Measurements from ENCODE around the gene PMEPA1. TPM values are rescaled to one million over a fixed set of nuclear protein-coding genes. Genes with fewer than 3 reads are reported as not detected.

Gene PMEPA1
- polyA plus RNA-seq, 4 donors: 4.0 to 12.7 (median 9.6) TPM

GRCh38 chr20:57717797-57718196, 8.0 kb upstream of the PMEPA1 start:
- 32 to 55% (median 43%) methylated on average over 11 of the region's 11 CpGs for WGBS, 3 donors
- H3K9me3 ChIP-seq (ENCODE audit: control insufficient read depth in 2 of 2, insufficient read depth in 1 of 2, low read depth in 1 of 2, low read length in 1 of 2): no peaks in the 10 kb centered on the region
- H3K36me3 ChIP-seq (ENCODE audit: control insufficient read depth in 3 of 3, insufficient read depth in 2 of 3, low read depth in 1 of 3, low read length in 3 of 3): no peaks in the 10 kb centered on the region
- no peak overlapping the region for H3K4me3 ChIP-seq (ENCODE audit: low read depth in 1 of 3, low read length in 3 of 3)
- H3K4me1 ChIP-seq (ENCODE audit: control insufficient read depth in 3 of 3, insufficient read depth in 2 of 3, low read depth in 1 of 3, low read length in 2 of 3): peaks cover 0 to 3% (median 0%) of the 10 kb centered on the region in 3 donors
- DNase-seq (no peak), FAIRE-seq (no peak)
- H3K27ac ChIP-seq (ENCODE audit: low read depth in 1 of 3, low read length in 2 of 3): no peak overlapping the region
- peaks cover 0 to 9% (median 0%) of the 10 kb centered on the region in 3 donors for H3K27me3 ChIP-seq (ENCODE audit: control insufficient read depth in 3 of 3, insufficient read depth in 3 of 3, low read length in 3 of 3)

- H3K9me3 ChIP-seq (ENCODE audit: control insufficient read depth in 2 of 2, insufficient read depth in 1 of 2, low read depth in 1 of 2, low read length in 1 of 2): no peaks in the 10 kb centered on the region
- no peaks in the 10 kb centered on the region for H3K36me3 ChIP-seq (ENCODE audit: control insufficient read depth in 3 of 3, insufficient read depth in 2 of 3, low read depth in 1 of 3, low read length in 3 of 3)
- DNase-seq: no peak
- H3K4me3 ChIP-seq (ENCODE audit: low read depth in 1 of 3, low read length in 3 of 3): no peak overlapping the region
- H3K4me1 ChIP-seq (ENCODE audit: control insufficient read depth in 3 of 3, insufficient read depth in 2 of 3, low read depth in 1 of 3, low read length in 2 of 3): peaks cover 0 to 3% (median 0%) of the 10 kb centered on the region in 3 donors
- peaks cover 0 to 7% (median 0%) of the 10 kb centered on the region in 3 donors for H3K27me3 ChIP-seq (ENCODE audit: control insufficient read depth in 3 of 3, insufficient read depth in 3 of 3, low read length in 3 of 3)
- H3K27ac ChIP-seq (ENCODE audit: low read depth in 1 of 3, low read length in 2 of 3): no peak overlapping the region
- FAIRE-seq: no peak
- WGBS, 3 donors: 70 to 85% (median 71%) methylated on average over 3 of the region's 3 CpGs
These were observed 7.1 kb upstream of the PMEPA1 start for GRCh38 chr20:57716901-57717300.

GRCh38 chr20:57716202-57716601, 6.4 kb upstream of the PMEPA1 start:
- Histone ChIP-seq H3K4me1 (ENCODE audit: control insufficient read depth in 3 of 3, insufficient read depth in 2 of 3, low read depth in 1 of 3, low read length in 2 of 3) (peaks cover 0 to 3% (median under 1%) of the 10 kb centered on the region in 3 donors), H3K27me3 (ENCODE audit: control insufficient read depth in 3 of 3, insufficient read depth in 3 of 3, low read length in 3 of 3) (peaks cover 0 to 3% (median 0%) of the 10 kb centered on the region in 3 donors), H3K36me3 (ENCODE audit: control insufficient read depth in 3 of 3, insufficient read depth in 2 of 3, low read depth in 1 of 3, low read length in 3 of 3) (no peaks in the 10 kb centered on the region), H3K9me3 (ENCODE audit: control insufficient read depth in 2 of 2, insufficient read depth in 1 of 2, low read depth in 1 of 2, low read length in 1 of 2) (no peaks in the 10 kb centered on the region), H3K4me3 (ENCODE audit: low read depth in 1 of 3, low read length in 3 of 3) (no peak overlapping the region), H3K27ac (ENCODE audit: low read depth in 1 of 3, low read length in 2 of 3) (no peak overlapping the region)
- 24 to 57% (median 35%) methylated on average over 3 of the region's 3 CpGs for WGBS, 3 donors
- FAIRE-seq (no peak), DNase-seq (no peak)

- Histone ChIP-seq H3K27ac (ENCODE audit: low read depth in 1 of 3, low read length in 2 of 3) (no peak overlapping the region), H3K27me3 (ENCODE audit: control insufficient read depth in 3 of 3, insufficient read depth in 3 of 3, low read length in 3 of 3) (no peaks in the 10 kb centered on the region), H3K9me3 (ENCODE audit: control insufficient read depth in 2 of 2, insufficient read depth in 1 of 2, low read depth in 1 of 2, low read length in 1 of 2) (no peaks in the 10 kb centered on the region), H3K36me3 (ENCODE audit: control insufficient read depth in 3 of 3, insufficient read depth in 2 of 3, low read depth in 1 of 3, low read length in 3 of 3) (no peaks in the 10 kb centered on the region), H3K4me3 (ENCODE audit: low read depth in 1 of 3, low read length in 3 of 3) (no peak overlapping the region), H3K4me1 (ENCODE audit: control insufficient read depth in 3 of 3, insufficient read depth in 2 of 3, low read depth in 1 of 3, low read length in 2 of 3) (peaks cover 0 to 8% (median 3%) of the 10 kb centered on the region in 3 donors)
- WGBS, 3 donors: 83 to 90% (median 85%) methylated on average over 15 of the region's 15 CpGs
- DNase-seq (no peak), FAIRE-seq (no peak)
These were observed 5.6 kb upstream of the PMEPA1 start for GRCh38 chr20:57715268-57715904.

GRCh38 chr20:57714409-57715267, 4.8 kb upstream of the PMEPA1 start:
- Histone ChIP-seq H3K27me3 (ENCODE audit: control insufficient read depth in 3 of 3, insufficient read depth in 3 of 3, low read length in 3 of 3) (no peaks in the 10 kb centered on the region), H3K27ac (ENCODE audit: low read depth in 1 of 3, low read length in 2 of 3) (no peak overlapping the region), H3K4me1 (ENCODE audit: control insufficient read depth in 3 of 3, insufficient read depth in 2 of 3, low read depth in 1 of 3, low read length in 2 of 3) (peaks cover 0 to 8% (median 3%) of the 10 kb centered on the region in 3 donors), H3K9me3 (ENCODE audit: control insufficient read depth in 2 of 2, insufficient read depth in 1 of 2, low read depth in 1 of 2, low read length in 1 of 2) (no peaks in the 10 kb centered on the region), H3K36me3 (ENCODE audit: control insufficient read depth in 3 of 3, insufficient read depth in 2 of 3, low read depth in 1 of 3, low read length in 3 of 3) (no peaks in the 10 kb centered on the region), H3K4me3 (ENCODE audit: low read depth in 1 of 3, low read length in 3 of 3) (no peak overlapping the region)
- WGBS, 3 donors: 89 to 92% (median 90%) methylated on average over 23 of the region's 23 CpGs
- FAIRE-seq (no peak), DNase-seq (no peak)

- H3K4me3 ChIP-seq (ENCODE audit: low read depth in 1 of 3, low read length in 3 of 3): no peak overlapping the region
- no peaks in the 10 kb centered on the region for H3K9me3 ChIP-seq (ENCODE audit: control insufficient read depth in 2 of 2, insufficient read depth in 1 of 2, low read depth in 1 of 2, low read length in 1 of 2)
- H3K27ac ChIP-seq (ENCODE audit: low read depth in 1 of 3, low read length in 2 of 3): no peak overlapping the region
- FAIRE-seq (no peak), DNase-seq (no peak)
- WGBS, 3 donors: 81 to 90% (median 84%) methylated on average over 8 of the region's 8 CpGs
- H3K4me1 ChIP-seq (ENCODE audit: control insufficient read depth in 3 of 3, insufficient read depth in 2 of 3, low read depth in 1 of 3, low read length in 2 of 3): peaks cover 0 to 8% (median 3%) of the 10 kb centered on the region in 3 donors
- H3K36me3 ChIP-seq (ENCODE audit: control insufficient read depth in 3 of 3, insufficient read depth in 2 of 3, low read depth in 1 of 3, low read length in 3 of 3): no peaks in the 10 kb centered on the region
- no peaks in the 10 kb centered on the region for H3K27me3 ChIP-seq (ENCODE audit: control insufficient read depth in 3 of 3, insufficient read depth in 3 of 3, low read length in 3 of 3)
These were observed 4.1 kb upstream of the PMEPA1 start for GRCh38 chr20:57713951-57714350.

- Histone ChIP-seq H3K4me1 (ENCODE audit: control insufficient read depth in 3 of 3, insufficient read depth in 2 of 3, low read depth in 1 of 3, low read length in 2 of 3) (peaks cover 0 to 8% (median 1%) of the 10 kb centered on the region in 3 donors), H3K4me3 (ENCODE audit: low read depth in 1 of 3, low read length in 3 of 3) (no peak overlapping the region), H3K36me3 (ENCODE audit: control insufficient read depth in 3 of 3, insufficient read depth in 2 of 3, low read depth in 1 of 3, low read length in 3 of 3) (no peaks in the 10 kb centered on the region), H3K27me3 (ENCODE audit: control insufficient read depth in 3 of 3, insufficient read depth in 3 of 3, low read length in 3 of 3) (no peaks in the 10 kb centered on the region), H3K9me3 (ENCODE audit: control insufficient read depth in 2 of 2, insufficient read depth in 1 of 2, low read depth in 1 of 2, low read length in 1 of 2) (no peaks in the 10 kb centered on the region), H3K27ac (ENCODE audit: low read depth in 1 of 3, low read length in 2 of 3) (no peak overlapping the region)
- DNase-seq (no peak), FAIRE-seq (no peak)
- 87 to 93% (median 92%) methylated on average over 10 of the region's 10 CpGs for WGBS, 3 donors
These were observed 3.7 kb upstream of the PMEPA1 start for GRCh38 chr20:57713505-57713903.

- Histone ChIP-seq H3K27ac (ENCODE audit: low read depth in 1 of 3, low read length in 2 of 3) (no peak overlapping the region), H3K4me3 (ENCODE audit: low read depth in 1 of 3, low read length in 3 of 3) (no peak overlapping the region), H3K27me3 (ENCODE audit: control insufficient read depth in 3 of 3, insufficient read depth in 3 of 3, low read length in 3 of 3) (no peaks in the 10 kb centered on the region), H3K36me3 (ENCODE audit: control insufficient read depth in 3 of 3, insufficient read depth in 2 of 3, low read depth in 1 of 3, low read length in 3 of 3) (no peaks in the 10 kb centered on the region), H3K4me1 (ENCODE audit: control insufficient read depth in 3 of 3, insufficient read depth in 2 of 3, low read depth in 1 of 3, low read length in 2 of 3) (peaks cover 0 to 8% (median 6%) of the 10 kb centered on the region in 3 donors), H3K9me3 (ENCODE audit: control insufficient read depth in 2 of 2, insufficient read depth in 1 of 2, low read depth in 1 of 2, low read length in 1 of 2) (no peaks in the 10 kb centered on the region)
- no peak for FAIRE-seq
- no peak for DNase-seq
- 53 to 69% (median 63%) methylated on average over 5 of the region's 5 CpGs for WGBS, 3 donors
These were observed 3.2 kb upstream of the PMEPA1 start for GRCh38 chr20:57712851-57713504.
